ACC112 (cell line): ENCODE data around the gene SAMD10.
A peak's percentile ranks its signal among the peaks of the same experiment; 100 is the strongest.
"Not testable (repeated sequence)": the region's sequence is repeated elsewhere in the genome, so short reads cannot be mapped to it uniquely, and the experiment has no call there.

Source experiments
- H2AFZ ChIP-seq: fragments of 200-600 bp; sonication (generic); one replicate; pipeline ENCODE4 v1.6.0; 2017; ENCODE audit warnings: antibody characterized with exemption, low read length; ENCODE audit not compliant: unreplicated experiment
- H3K27ac ChIP-seq: fragments of 200-600 bp; sonication (generic); 2 replicates; pipeline ENCODE4 v1.5.1; 2014; ENCODE audit warnings: low read depth, mild to moderate bottlenecking, antibody characterized with exemption, low read length, moderate library complexity
- H3K27me3 ChIP-seq: fragments of 200-600 bp; sonication (generic); 2 replicates; pipeline ENCODE4 v1.6.1; 2014; ENCODE audit warnings: mild to moderate bottlenecking, antibody characterized with exemption, low read length, moderate library complexity, mixed read lengths; ENCODE audit not compliant: insufficient read depth
- H3K36me3 ChIP-seq: fragments of 200-600 bp; sonication (generic); 2 replicates; pipeline ENCODE4 v1.6.1; 2016; ENCODE audit warnings: mild to moderate bottlenecking, antibody characterized with exemption, low read length, moderate library complexity, mixed read lengths; ENCODE audit not compliant: insufficient read depth
- H3K4me1 ChIP-seq: fragments of 200-600 bp; sonication (generic); one replicate; pipeline ENCODE4 v1.6.1; 2016; ENCODE audit warnings: low read length, mixed read lengths; ENCODE audit not compliant: insufficient read depth, unreplicated experiment, control insufficient read depth
- H3K4me3 ChIP-seq: fragments of 200-600 bp; sonication (generic); 2 replicates; pipeline ENCODE4 v1.5.1; 2014; ENCODE audit warnings: mild to moderate bottlenecking, low read depth, low read length
- H3K79me2 ChIP-seq: fragments of 200-600 bp; sonication (generic); one replicate; pipeline ENCODE4 v1.6.0; 2016; ENCODE audit warnings: low read length; ENCODE audit not compliant: control insufficient read depth, unreplicated experiment, insufficient read depth

SAMD10 gene

GRCh38 chr20:63974402-63975200 lies 4.8 kb downstream of the SAMD10 start:
- Histone ChIP-seq H3K27ac (no peak overlapping the region), H3K79me2 (no peaks in the 10 kb centered on the region)

GRCh38 chr20:63973636-63974401 lies 5.6 kb downstream of the SAMD10 start:
- Histone ChIP-seq H2AFZ (no peak overlapping the region), H3K4me3 (peak overlapping the region; percentile 72), H3K79me2 (peaks cover 5% of the 10 kb centered on the region), H3K36me3 (no peaks in the 10 kb centered on the region), H3K27ac (no peak overlapping the region), H3K27me3 (no peaks in the 10 kb centered on the region), H3K4me1 (peaks cover 16% of the 10 kb centered on the region)

More at GRCh38 chr20:63974402-63975200, 4.8 kb downstream of the SAMD10 start:
- peaks cover 13% of the 10 kb centered on the region for H3K4me1 ChIP-seq
- no peak overlapping the region for H3K4me3 ChIP-seq
- no peak overlapping the region for H2AFZ ChIP-seq
- no peaks in the 10 kb centered on the region for H3K36me3 ChIP-seq
- no peaks in the 10 kb centered on the region for H3K27me3 ChIP-seq

- Histone ChIP-seq H3K36me3 (no peaks in the 10 kb centered on the region), H3K79me2 (peaks cover 12% of the 10 kb centered on the region), H3K27ac (no peak overlapping the region), H3K4me1 (peaks cover 18% of the 10 kb centered on the region), H3K4me3 (no peak overlapping the region), H2AFZ (no peak overlapping the region), H3K27me3 (no peaks in the 10 kb centered on the region)
These were observed 6.3 kb downstream of the SAMD10 start for GRCh38 chr20:63973160-63973479.

GRCh38 chr20:63972312-63973159 lies 6.9 kb downstream of the SAMD10 start:
- peaks cover 12% of the 10 kb centered on the region for H3K4me1 ChIP-seq
- H3K79me2 ChIP-seq, result peaks cover 13% of the 10 kb centered on the region
- H3K36me3 ChIP-seq, result no peaks in the 10 kb centered on the region
- no peak overlapping the region for H3K27ac ChIP-seq
- H2AFZ ChIP-seq, result no peak overlapping the region
- H3K27me3 ChIP-seq, result no peaks in the 10 kb centered on the region
- no peak overlapping the region for H3K4me3 ChIP-seq

- not testable (repeated sequence) for H3K27ac ChIP-seq
These were observed 7.5 kb downstream of the SAMD10 start for GRCh38 chr20:63971960-63972311.

GRCh38 chr20:63970714-63971431 lies 8.6 kb downstream of the SAMD10 start:
- Histone ChIP-seq H3K79me2 (peaks cover 13% of the 10 kb centered on the region), H3K27me3 (no peaks in the 10 kb centered on the region), H3K4me1 (peaks cover 9% of the 10 kb centered on the region), H3K27ac (no peak overlapping the region), H3K4me3 (no peak overlapping the region; the same call in 1 of the 2 replicates), H3K36me3 (0 out of 2 replicates have a peak, but pooled peaks cover 6% of the 10 kb centered on the region), H2AFZ (no peak overlapping the region)

More at GRCh38 chr20:63971960-63972311, 7.5 kb downstream of the SAMD10 start:
- not testable (repeated sequence) for H3K4me3 ChIP-seq, H2AFZ ChIP-seq, H3K36me3 ChIP-seq, H3K27me3 ChIP-seq, H3K4me1 ChIP-seq
- peaks cover 13% of the 10 kb centered on the region for H3K79me2 ChIP-seq

GRCh38 chr20:63969838-63970713 lies 9.4 kb downstream of the SAMD10 start, which contains the start of gene ZNF512B:
TSS of gene ZNF512B (minus strand) at chr20:63969930. CDS start at chr20:63967950, 1,980 bp downstream.
- Histone ChIP-seq H3K27me3 (no peaks in the 10 kb centered on the region), H3K36me3 (0 out of 2 replicates have a peak, but pooled peaks cover 6% of the 10 kb centered on the region), H2AFZ (peak within 1 kb of the TSS; percentile 90), H3K4me1 (peaks cover 9% of the 10 kb centered on the region), H3K27ac (no peak within 1 kb of the TSS), H3K79me2 (peaks cover 13% of the 10 kb centered on the region), H3K4me3 (peak within 1 kb of the TSS; percentile 93)

GRCh38 chr20:63968928-63969760 lies 10.3 kb downstream of the SAMD10 start:
- no peaks in the 10 kb centered on the region for H3K27me3 ChIP-seq
- peaks cover 9% of the 10 kb centered on the region for H3K4me1 ChIP-seq
- no peak overlapping the region for H3K27ac ChIP-seq
- H2AFZ ChIP-seq, result peak overlapping the region; percentile 75
- peaks cover 13% of the 10 kb centered on the region for H3K79me2 ChIP-seq
- H3K36me3 ChIP-seq, result 0 out of 2 replicates have a peak, but pooled peaks cover 6% of the 10 kb centered on the region
- peak overlapping the region; percentile 93 for H3K4me3 ChIP-seq
